Measurements from ENCODE around the gene GOLGA7B. TPM values are rescaled to one million over a fixed set of nuclear protein-coding genes. Genes with fewer than 3 reads are reported as not detected.

The GOLGA7B gene
- total and polyA plus RNA-seq, 2 of the 4 experiments (the other 2 are of a cell fraction) = not detected

DNA sequence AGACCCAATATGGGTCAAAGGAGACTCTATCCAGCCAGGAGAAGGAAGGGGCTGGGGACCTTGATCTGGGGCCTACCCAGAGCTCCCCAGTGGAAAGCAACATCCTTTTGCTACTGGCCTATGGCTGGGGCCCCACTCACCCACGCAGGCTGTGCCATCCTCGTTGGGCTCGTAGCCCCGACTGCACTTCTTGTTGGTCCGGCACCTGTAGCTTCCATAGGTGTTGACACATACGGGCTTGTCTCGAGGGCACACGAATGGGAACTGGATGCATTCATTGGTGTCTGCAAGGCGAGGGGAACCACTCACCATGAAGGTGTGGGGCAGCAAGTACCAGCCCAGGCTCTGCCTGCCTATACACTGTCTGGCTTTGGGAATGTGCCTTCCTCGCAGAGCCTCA lies 30.5 kb downstream of the GOLGA7B start:
- CTCF ChIA-PET = interaction anchor here (0.8 kb wide), 1 partner anchor 8 kb away, joined by 3 read pairs; no protein-coding TSS in a partner anchor
- dilution Hi-C loops (cut with HindIII; ENCODE audit: low sequenced_read_pairs, unreplicated experiment) (no loop called here), intact Hi-C loops (cut with micrococcal nuclease) (no loop called here), in situ Hi-C loops (cut with MboI; ENCODE audit: low sequenced_read_pairs) (no loop called here)
- no peak for DNase-seq
- no peaks in the 10 kb centered on the region for H3K4me1 ChIP-seq (ENCODE audit: control insufficient read depth, insufficient read depth, low read length)
- no peaks in the 10 kb centered on the region for H3K9me1 ChIP-seq (ENCODE audit: insufficient read depth, low read length)
- H2BK20ac ChIP-seq (ENCODE audit: low read depth, low read length) = no peak overlapping the region
- H4K5ac ChIP-seq (ENCODE audit: low read depth, low read length) = no peak overlapping the region
- TF ChIP-seq SMC3 (IDR thresholded peaks at IDR 0.05; ENCODE audit: low read depth, low read length) (no peak), NFE2L2 (IDR thresholded peaks at IDR 0.05; ENCODE audit: low read depth, low read length) (no peak), RCOR1 (IDR thresholded peaks at IDR 0.05; ENCODE audit: insufficient replicate concordance, low read length) (no peak), POLR2A (IDR thresholded peaks at IDR 0.05; ENCODE audit: low read depth, low read length) (no peak), FOS (IDR thresholded peaks at IDR 0.05; ENCODE audit: low read depth, low read length) (no peak), MXI1 (IDR thresholded peaks at IDR 0.05; ENCODE audit: borderline replicate concordance, low read depth, low read length) (no peak), CHD1 (IDR thresholded peaks at IDR 0.05; ENCODE audit: low read depth, low read length) (no peak), MAFK (IDR thresholded peaks at IDR 0.05; ENCODE audit: low read depth, low read length) (no peak), BHLHE40 (IDR thresholded peaks at IDR 0.05; ENCODE audit: low read depth, low read length) (no peak), RAD21 (IDR thresholded peaks at IDR 0.05; ENCODE audit: low read length) (no peak)
- TF ChIP-seq, protein P1, sequence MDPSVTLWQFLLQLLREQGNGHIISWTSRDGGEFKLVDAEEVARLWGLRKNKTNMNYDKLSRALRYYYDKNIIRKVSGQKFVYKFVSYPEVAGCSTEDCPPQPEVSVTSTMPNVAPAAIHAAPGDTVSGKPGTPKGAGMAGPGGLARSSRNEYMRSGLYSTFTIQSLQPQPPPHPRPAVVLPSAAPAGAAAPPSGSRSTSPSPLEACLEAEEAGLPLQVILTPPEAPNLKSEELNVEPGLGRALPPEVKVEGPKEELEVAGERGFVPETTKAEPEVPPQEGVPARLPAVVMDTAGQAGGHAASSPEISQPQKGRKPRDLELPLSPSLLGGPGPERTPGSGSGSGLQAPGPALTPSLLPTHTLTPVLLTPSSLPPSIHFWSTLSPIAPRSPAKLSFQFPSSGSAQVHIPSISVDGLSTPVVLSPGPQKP (IDR thresholded peaks at IDR 0.05; ENCODE audit: borderline replicate concordance, low read depth, low read length) = no peak
- TF ChIP-seq, protein P2, sequence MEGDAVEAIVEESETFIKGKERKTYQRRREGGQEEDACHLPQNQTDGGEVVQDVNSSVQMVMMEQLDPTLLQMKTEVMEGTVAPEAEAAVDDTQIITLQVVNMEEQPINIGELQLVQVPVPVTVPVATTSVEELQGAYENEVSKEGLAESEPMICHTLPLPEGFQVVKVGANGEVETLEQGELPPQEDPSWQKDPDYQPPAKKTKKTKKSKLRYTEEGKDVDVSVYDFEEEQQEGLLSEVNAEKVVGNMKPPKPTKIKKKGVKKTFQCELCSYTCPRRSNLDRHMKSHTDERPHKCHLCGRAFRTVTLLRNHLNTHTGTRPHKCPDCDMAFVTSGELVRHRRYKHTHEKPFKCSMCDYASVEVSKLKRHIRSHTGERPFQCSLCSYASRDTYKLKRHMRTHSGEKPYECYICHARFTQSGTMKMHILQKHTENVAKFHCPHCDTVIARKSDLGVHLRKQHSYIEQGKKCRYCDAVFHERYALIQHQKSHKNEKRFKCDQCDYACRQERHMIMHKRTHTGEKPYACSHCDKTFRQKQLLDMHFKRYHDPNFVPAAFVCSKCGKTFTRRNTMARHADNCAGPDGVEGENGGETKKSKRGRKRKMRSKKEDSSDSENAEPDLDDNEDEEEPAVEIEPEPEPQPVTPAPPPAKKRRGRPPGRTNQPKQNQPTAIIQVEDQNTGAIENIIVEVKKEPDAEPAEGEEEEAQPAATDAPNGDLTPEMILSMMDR (conservative IDR thresholded peaks at IDR 0.05; ENCODE audit: low read depth, low read length) = no peak
- TF ChIP-seq, protein P3, sequence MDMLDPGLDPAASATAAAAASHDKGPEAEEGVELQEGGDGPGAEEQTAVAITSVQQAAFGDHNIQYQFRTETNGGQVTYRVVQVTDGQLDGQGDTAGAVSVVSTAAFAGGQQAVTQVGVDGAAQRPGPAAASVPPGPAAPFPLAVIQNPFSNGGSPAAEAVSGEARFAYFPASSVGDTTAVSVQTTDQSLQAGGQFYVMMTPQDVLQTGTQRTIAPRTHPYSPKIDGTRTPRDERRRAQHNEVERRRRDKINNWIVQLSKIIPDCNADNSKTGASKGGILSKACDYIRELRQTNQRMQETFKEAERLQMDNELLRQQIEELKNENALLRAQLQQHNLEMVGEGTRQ (IDR thresholded peaks at IDR 0.05; ENCODE audit: low read depth, low read length) = no peak
- H3K4me3 ChIP-seq (ENCODE audit: insufficient read depth, low read depth, low read length) = no peak overlapping the region
- H3K4ac ChIP-seq (ENCODE audit: low read depth, low read length) = no peak overlapping the region
- no peak overlapping the region for H2AFZ ChIP-seq (replicated peaks; ENCODE audit: low read length, poor library complexity)
- no peak overlapping the region for H2BK120ac ChIP-seq (ENCODE audit: low read depth, low read length)
- no peak overlapping the region for H2BK15ac ChIP-seq (ENCODE audit: low read depth, low read length)
- no peaks in the 10 kb centered on the region for H4K20me1 ChIP-seq (ENCODE audit: insufficient read depth, low read length)
- H3K36me3 ChIP-seq (ENCODE audit: control insufficient read depth, insufficient read depth, low read length) = no peaks in the 10 kb centered on the region
- H3K14ac ChIP-seq (replicated peaks; ENCODE audit: low read depth, low read length) = no peak overlapping the region
- no peak overlapping the region for H3K56ac ChIP-seq (ENCODE audit: extremely low read depth, insufficient read depth, low read length)
- ATAC-seq (ENCODE audit: low read depth) = no peak
- no peak overlapping the region for H3K4me2 ChIP-seq (ENCODE audit: low read depth, low read length)
- H3K9ac ChIP-seq (ENCODE audit: low read depth, low read length) = no peak overlapping the region
- POLR2A ChIA-PET (ENCODE audit: unreplicated experiment) = no interaction called here
- no peak overlapping the region for H2AK5ac ChIP-seq (ENCODE audit: low read depth, low read length)
- H2AK9ac ChIP-seq (replicated peaks; ENCODE audit: low read depth, low read length, poor library complexity) = no peak overlapping the region
- H3K27ac ChIP-seq (ENCODE audit: insufficient read depth, low read length) = no peak overlapping the region
- no TSS peak for BruUV-seq (replicated peaks)
- H3K79me1 ChIP-seq (ENCODE audit: low read depth in 1 of 2, low read length in 2 of 2) = no peaks in the 10 kb centered on the region
- no peak overlapping the region for H3K18ac ChIP-seq (ENCODE audit: low read depth, low read length)
- no peak overlapping the region for H4K91ac ChIP-seq (ENCODE audit: insufficient read depth, low read depth, low read length)
- H3K23ac ChIP-seq (ENCODE audit: low read depth, low read length) = no peak overlapping the region
- H3K27me3 ChIP-seq (ENCODE audit: control insufficient read depth, insufficient read depth, low read length) = peaks cover 8% of the 10 kb centered on the region; the same call in 1 of the 2 replicates
- no peaks in the 10 kb centered on the region for H3K9me3 ChIP-seq (ENCODE audit: control insufficient read depth, insufficient read depth, low read length)
- no peak overlapping the region for H4K8ac ChIP-seq (ENCODE audit: low read depth in 2 of 2, low read length in 2 of 2)
- H2BK5ac ChIP-seq (ENCODE audit: low read depth, low read length, poor library complexity, severe bottlenecking) = no peak overlapping the region
- WGBS, 2 experiments (ENCODE audit: extremely low coverage in 2 of 2, insufficient read length in 1 of 2) = 82% methylated on average over 7 of the region's 10 CpGs; no CpG with 5 or more reads in 1 of the 2 experiments
